H1 (cell line): Measurements from ENCODE around the gene CARM1. TPM values are rescaled to one million over a fixed set of nuclear protein-coding genes. Genes with fewer than 3 reads are reported as not detected.

ENCODE experiments used
- CTCF ChIA-PET: fragments of 300-600 bp; sonication (Branson Sonifier 250); formaldehyde crosslinking; loops from one replicate; lab custom pipeline; 2021; ENCODE audit not compliant: partially characterized antibody; lab: Charles Lee
- POLR2A ChIA-PET: fragments of 300-600 bp; sonication (Branson Sonifier 250); formaldehyde crosslinking; loops from one replicate; lab custom pipeline; 2021; ENCODE audit warnings: inconsistent platforms; ENCODE audit not compliant: partially characterized antibody; lab: Charles Lee
- DNase-seq, 2 experiments: peaks; one replicate each; pipeline versions ENCODE4 v3.0.0 to v3.0.0-alpha.2; 2010 to 2022; ENCODE audit warnings: low spot score in 2 of 2, low read depth in 1 of 2, mixed read lengths in 1 of 2
- FAIRE-seq: peaks from 2 replicates; lab custom pipeline; 2011; peaks lifted over from hg19 to GRCh38; lab: Jason Lieb, UNC
- H2AFZ ChIP-seq: 2 replicates; pipeline ENCODE4 v1.8.1; 2012; ENCODE audit warnings: low read length, inconsistent platforms
- H2AK5ac ChIP-seq: 2 replicates; pipeline ENCODE4 v1.6.1; 2013; ENCODE audit warnings: low read depth, low read length
- H2BK120ac ChIP-seq: replicated peaks from 2 replicates; pipeline ENCODE3; 2013; ENCODE audit warnings: low read depth, low read length, inconsistent platforms
- H2BK12ac ChIP-seq: 2 replicates; pipeline ENCODE4 v1.6.1; 2013; ENCODE audit warnings: low read depth, low read length
- H2BK15ac ChIP-seq: 2 replicates; pipeline ENCODE4 v1.6.1; 2013; ENCODE audit warnings: low read length
- H2BK20ac ChIP-seq: 2 replicates; pipeline ENCODE4 v1.6.1; 2013; ENCODE audit warnings: low read length
- H2BK5ac ChIP-seq: 2 replicates; pipeline ENCODE4 v1.6.1; 2013; ENCODE audit warnings: low read depth, low read length
- H3K14ac ChIP-seq: 2 replicates; pipeline ENCODE4 v1.6.1; 2013; ENCODE audit warnings: inconsistent platforms; ENCODE audit not compliant: insufficient read length
- H3K18ac ChIP-seq: 2 replicates; pipeline ENCODE4 v1.6.1; 2013; ENCODE audit warnings: low read length; ENCODE audit errors: extremely low read depth
- H3K23ac ChIP-seq: 2 replicates; pipeline ENCODE4 v1.6.1; 2013; ENCODE audit warnings: inconsistent platforms; ENCODE audit not compliant: insufficient read length
- H3K23me2 ChIP-seq: 2 replicates; pipeline ENCODE4 v1.6.1; 2013; ENCODE audit warnings: low read depth, low read length
- H3K27ac ChIP-seq: 2 replicates; pipeline ENCODE4 v1.6.1; 2011; ENCODE audit warnings: low read depth, low read length, inconsistent platforms
- H3K27me3 ChIP-seq, 4 experiments: replicated peaks in 1 of 4; 1 replicate in 1 of 4; 2 replicates in 3 of 4; pipeline versions ENCODE4 v1.6.1 to v1.8.1; 2011 to 2013; ENCODE audit warnings: low read length in 3 of 4, mild to moderate bottlenecking in 3 of 4, inconsistent platforms in 2 of 4, mixed read lengths in 2 of 4, moderate library complexity in 1 of 4; ENCODE audit not compliant: control insufficient read depth in 3 of 4, insufficient read depth in 3 of 4; ENCODE audit errors: extremely low read depth in 1 of 4
- H3K36me3 ChIP-seq, 4 experiments: 2 replicates each; pipeline versions ENCODE4 v1.6.1 to v1.8.1; 2011 to 2013; ENCODE audit warnings: mild to moderate bottlenecking in 4 of 4, low read length in 3 of 4, moderate library complexity in 2 of 4, control low read depth in 1 of 4, inconsistent platforms in 1 of 4; ENCODE audit not compliant: insufficient read depth in 4 of 4, control insufficient read depth in 2 of 4
- H3K4ac ChIP-seq: replicated peaks from 2 replicates; pipeline ENCODE3; 2013; ENCODE audit warnings: low read length, low read depth, mixed read lengths, inconsistent platforms; ENCODE audit not compliant: insufficient read length
- H3K4me1 ChIP-seq, 4 experiments: replicated peaks in 1 of 4; 1 replicate in 1 of 4; 2 replicates in 3 of 4; pipeline versions ENCODE4 v1.6.1 to v1.8.1; 2011 to 2013; ENCODE audit warnings: low read length in 3 of 4, inconsistent platforms in 2 of 4, mixed read lengths in 1 of 4; ENCODE audit not compliant: insufficient read depth in 4 of 4, control insufficient read depth in 3 of 4
- H3K4me2 ChIP-seq, 2 experiments: 2 replicates each; pipeline versions ENCODE4 v1.6.1 to v1.8.1; 2011 to 2013; ENCODE audit warnings: low read depth in 2 of 2, low read length in 2 of 2, control low read depth in 1 of 2, inconsistent platforms in 1 of 2, mild to moderate bottlenecking in 1 of 2; ENCODE audit not compliant: insufficient read depth in 1 of 2
- H3K4me3 ChIP-seq, 4 experiments: fragments of 200-600, 300-600 bp in 1 of 4; sonication (generic), shearing (Covaris generic), sonication (Bioruptor Twin) in 1 of 4; 2 replicates each; pipeline versions ENCODE4 v1.5.1 to v1.8.1; 2011 to 2016; ENCODE audit warnings: low read length in 4 of 4, low read depth in 3 of 4, control low read depth in 2 of 4, inconsistent platforms in 2 of 4, mild to moderate bottlenecking in 2 of 4, mixed read lengths in 1 of 4, moderate library complexity in 1 of 4; ENCODE audit not compliant: insufficient read depth in 2 of 4; ENCODE audit errors: extremely low read depth in 1 of 4
- H3K56ac ChIP-seq: replicated peaks from 2 replicates; pipeline ENCODE3; 2013; ENCODE audit warnings: low read depth, mild to moderate bottlenecking, mixed read lengths, low read length, inconsistent platforms; ENCODE audit not compliant: insufficient read length
- H3K79me1 ChIP-seq: 2 replicates; pipeline ENCODE4 v1.6.1; 2013; ENCODE audit warnings: low read depth, low read length, control low read depth
- H3K79me2 ChIP-seq, 2 experiments: 2 replicates each; pipeline versions ENCODE4 v1.6.1 to v1.8.1; 2012 to 2013; ENCODE audit warnings: low read length in 2 of 2, mild to moderate bottlenecking in 2 of 2, inconsistent platforms in 1 of 2; ENCODE audit not compliant: insufficient read depth in 2 of 2, control insufficient read depth in 1 of 2
- H3K9ac ChIP-seq, 4 experiments: replicated peaks in 1 of 4; 1 replicate in 1 of 4; 2 replicates in 3 of 4; pipeline versions ENCODE4 v1.6.1 to v1.8.1; 2011 to 2013; ENCODE audit warnings: low read depth in 3 of 4, low read length in 3 of 4, control low read depth in 2 of 4, mild to moderate bottlenecking in 2 of 4, moderate library complexity in 2 of 4, inconsistent platforms in 1 of 4; ENCODE audit errors: extremely low read depth in 1 of 4
- H3K9me3 ChIP-seq, 2 experiments: 2 replicates each; pipeline versions ENCODE4 v1.6.1 to v1.8.1; 2012 to 2013; ENCODE audit warnings: mild to moderate bottlenecking in 2 of 2, moderate library complexity in 2 of 2, control low read depth in 1 of 2, inconsistent platforms in 1 of 2, low read depth in 1 of 2, low read length in 1 of 2, mixed read lengths in 1 of 2; ENCODE audit not compliant: insufficient read depth in 2 of 2
- H4K20me1 ChIP-seq, 2 experiments: replicated peaks in 1 of 2; 2 replicates each; pipeline versions ENCODE3 to v1.8.1; 2011 to 2013; ENCODE audit warnings: inconsistent platforms in 2 of 2, low read length in 2 of 2, mild to moderate bottlenecking in 1 of 2; ENCODE audit not compliant: insufficient read depth in 2 of 2, control insufficient read depth in 1 of 2
- H4K5ac ChIP-seq: 2 replicates; pipeline ENCODE4 v1.6.1; 2013; ENCODE audit warnings: low read length, low read depth, mixed read lengths, inconsistent platforms; ENCODE audit not compliant: insufficient read length
- H4K8ac ChIP-seq: 2 replicates; pipeline ENCODE4 v1.8.0; 2013; ENCODE audit warnings: mild to moderate bottlenecking, moderate library complexity, low read length, inconsistent platforms; ENCODE audit not compliant: insufficient read depth; ENCODE audit errors: extremely low read depth
- H4K91ac ChIP-seq: replicated peaks from 2 replicates; pipeline ENCODE3; 2013; ENCODE audit warnings: low read length, mixed read lengths, inconsistent platforms; ENCODE audit not compliant: insufficient read length
- CHD2 ChIP-seq: IDR thresholded peaks from 2 replicates; pipeline ENCODE4 v1.6.1; 2012; ENCODE audit warnings: low read length, improper control_type of control experiment
- EGR1 ChIP-seq: IDR thresholded peaks from 2 replicates; pipeline ENCODE4 v1.6.1; 2011; ENCODE audit warnings: low read depth, low read length, borderline replicate concordance
- HDAC2 ChIP-seq, 2 experiments: fragments of 300-600 bp in 1 of 2; sonication (generic) in 1 of 2; IDR thresholded peaks; 2 replicates each; pipeline ENCODE4 v1.6.1; 2011 to 2012; ENCODE audit warnings: low read depth in 2 of 2, low read length in 2 of 2, mild to moderate bottlenecking in 2 of 2, moderate library complexity in 2 of 2, borderline replicate concordance in 1 of 2, inconsistent platforms in 1 of 2
- POLR2AphosphoS5 ChIP-seq: IDR thresholded peaks from 2 replicates; pipeline ENCODE4 v1.6.1; 2011; ENCODE audit warnings: low read depth, low read length
- POU5F1 ChIP-seq: IDR thresholded peaks from 2 replicates; pipeline ENCODE4 v1.6.1; 2011; ENCODE audit warnings: low read depth, mild to moderate bottlenecking, low read length, moderate library complexity
- SAP30 ChIP-seq: fragments of 300-600 bp; sonication (generic); IDR thresholded peaks from 2 replicates; pipeline ENCODE4 v1.7.1; 2012; ENCODE audit warnings: low read length, moderate library complexity, mild to moderate bottlenecking, inconsistent platforms; ENCODE audit not compliant: insufficient read depth, insufficient replicate concordance
- SRF ChIP-seq: IDR thresholded peaks from 2 replicates; pipeline ENCODE4 v1.6.1; 2011; ENCODE audit warnings: mild to moderate bottlenecking, low read depth, low read length, moderate library complexity
- TEAD4 ChIP-seq: IDR thresholded peaks from 2 replicates; pipeline ENCODE4 v1.6.1; 2012; ENCODE audit warnings: low read depth, low read length, inconsistent platforms, mixed read lengths
- ZNF274 ChIP-seq: IDR thresholded peaks from 2 replicates; pipeline ENCODE4 v1.7.0; 2012; ENCODE audit warnings: low read length, borderline replicate concordance; ENCODE audit errors: extremely low read depth
- WGBS, 2 experiments: shearing (Covaris generic) in 1 of 2; methylation state at CpG; one replicate each; pipeline versions ENCODE4 v1.1.6 to v1.1.7; 2013 to 2015; ENCODE audit warnings: low lambda C conversion rate in 2 of 2, mixed read lengths in 2 of 2, inconsistent platforms in 1 of 2, low coverage in 1 of 2, missing lambda C conversion rate in 1 of 2; ENCODE audit not compliant: insufficient replicate concordance in 2 of 2, insufficient coverage in 1 of 2, insufficient read length in 1 of 2; ENCODE audit errors: extremely low coverage in 1 of 2, missing lambda C conversion rate in 1 of 2; 5-methylcytosine and 5-hydroxymethylcytosine counted together
- polyA plus RNA-seq, 7 experiments: library from polyadenylated mRNA; depleted of rRNA in 3 of 7; stranded (reverse) in 5 of 7; unstranded in 2 of 7; fragments of >200 nt in 5 of 7; fragments of 200-250 nt in 2 of 7; gene quantifications; 1 replicate in 5 of 7; 2 replicates in 1 of 7; 4 replicates in 1 of 7; pipeline versions ENCODE4 v1.2.1 to v1.2.3, GENCODE V29; 2011 to 2013; ENCODE audit warnings: missing spikeins in 2 of 7, mixed read lengths in 2 of 7
- total RNA-seq: library from RNA; stranded (reverse); fragmentation: NEBNext Ultra II Directional; extraction: Animal tissue kit (Norgen Biotek cat#: 25700); gene quantifications from 2 replicates; pipeline ENCODE4 v1.2.1, GENCODE V29; 2021
- TF ChIP-seq, protein P1 (sequence below), 3 experiments: IDR thresholded peaks; 1 replicate in 2 of 3; 2 replicates in 1 of 3; pipeline versions ENCODE4 v1.5.1 to v1.6.1; 2011; ENCODE audit warnings: low read length in 3 of 3, mild to moderate bottlenecking in 3 of 3, inconsistent platforms in 2 of 3, low read depth in 1 of 3, moderate library complexity in 1 of 3; ENCODE audit not compliant: insufficient read depth in 1 of 3; ENCODE audit errors: control extremely low read depth in 1 of 3

Gene CARM1
- total and polyA plus RNA-seq, 2 of the 8 experiments (the other 6 are each of a cell fraction or from before 2014, with no cell fraction given), result 134 to 164 TPM

DNA sequence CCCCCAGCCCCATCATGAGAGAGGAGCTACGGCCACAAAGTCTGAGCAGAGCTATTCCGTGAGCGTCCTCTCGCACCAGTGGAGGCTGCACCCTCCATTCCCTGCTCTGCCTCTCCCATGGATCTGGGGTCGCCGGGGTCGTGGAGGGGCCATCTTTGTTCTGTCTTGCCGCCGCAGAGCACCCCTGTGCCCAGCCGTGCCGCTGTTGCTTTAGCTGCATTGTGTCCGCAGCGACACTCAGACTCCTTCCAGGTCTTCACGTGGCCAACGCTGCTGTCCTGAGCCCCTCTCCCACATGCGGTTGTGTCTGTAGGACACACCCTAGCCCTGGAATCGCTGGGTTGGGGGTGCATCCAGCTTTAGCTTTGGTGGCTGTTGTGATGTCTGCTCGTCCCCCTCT lies 41.3 kb downstream of the CARM1 start:
- Histone ChIP-seq H3K23ac (no peak overlapping the region), H2BK120ac (no peak overlapping the region), H3K36me3 (peaks cover 16 to 39% (median 25%) of the 10 kb centered on the region in 4 experiments), H3K9ac (no peak overlapping the region), H2BK20ac (no peak overlapping the region), H2BK15ac (no peak overlapping the region), H3K18ac (no peak overlapping the region), H2AK5ac (no peak overlapping the region), H3K4ac (no peak overlapping the region), H3K27me3 (no peaks in the 10 kb centered on the region), H2AFZ (no peak overlapping the region), H4K20me1 (peaks cover 0 to 15% of the 10 kb centered on the region in 2 experiments), H3K79me2 (no peaks in the 10 kb centered on the region), H2BK5ac (no peak overlapping the region; the same call in 1 of the 2 replicates), H3K27ac (no peak overlapping the region), H3K79me1 (peaks cover 2% of the 10 kb centered on the region), H4K8ac (no peak overlapping the region), H3K4me2 (no peak overlapping the region), H3K14ac (no peak overlapping the region), H4K5ac (no peak overlapping the region), H3K23me2 (no peaks in the 10 kb centered on the region), H4K91ac (no peak overlapping the region), H3K4me3 (no peak overlapping the region), H3K4me1 (no peaks in the 10 kb centered on the region; a peak in 2 of 7 replicates), H3K56ac (no peak overlapping the region), H3K9me3 (no peaks in the 10 kb centered on the region), H2BK12ac (no peak overlapping the region)
- DNase-seq (no peak), FAIRE-seq (no peak)
- POLR2A ChIA-PET, result interaction anchor here (1.0 to 1.5 kb wide), 3 partner anchors 10 to 38 kb away, joined by 3 to 5 read pairs (median 4); no protein-coding TSS in a partner anchor
- WGBS, 2 experiments, result 92% methylated on average over 17 of the region's 18 CpGs; no CpG with 5 or more reads in 1 of the 2 experiments
- CTCF ChIA-PET, result interaction anchor here (0.7 to 1.0 kb wide), 3 partner anchors 24 to 203 kb away, joined by 3 read pairs; no protein-coding TSS in a partner anchor
- TF ChIP-seq CHD2 (no peak), POU5F1 (no peak), SRF (no peak), TEAD4 (no peak), HDAC2 (IDR thresholded peaks at IDR 0.05; ENCODE audit: borderline replicate concordance in 1 of 2, low read depth in 2 of 2, low read length in 2 of 2) (no peak), ZNF274 (no peak), SAP30 (no peak), POLR2AphosphoS5 (no peak), EGR1 (no peak)
- TF ChIP-seq, protein P1, sequence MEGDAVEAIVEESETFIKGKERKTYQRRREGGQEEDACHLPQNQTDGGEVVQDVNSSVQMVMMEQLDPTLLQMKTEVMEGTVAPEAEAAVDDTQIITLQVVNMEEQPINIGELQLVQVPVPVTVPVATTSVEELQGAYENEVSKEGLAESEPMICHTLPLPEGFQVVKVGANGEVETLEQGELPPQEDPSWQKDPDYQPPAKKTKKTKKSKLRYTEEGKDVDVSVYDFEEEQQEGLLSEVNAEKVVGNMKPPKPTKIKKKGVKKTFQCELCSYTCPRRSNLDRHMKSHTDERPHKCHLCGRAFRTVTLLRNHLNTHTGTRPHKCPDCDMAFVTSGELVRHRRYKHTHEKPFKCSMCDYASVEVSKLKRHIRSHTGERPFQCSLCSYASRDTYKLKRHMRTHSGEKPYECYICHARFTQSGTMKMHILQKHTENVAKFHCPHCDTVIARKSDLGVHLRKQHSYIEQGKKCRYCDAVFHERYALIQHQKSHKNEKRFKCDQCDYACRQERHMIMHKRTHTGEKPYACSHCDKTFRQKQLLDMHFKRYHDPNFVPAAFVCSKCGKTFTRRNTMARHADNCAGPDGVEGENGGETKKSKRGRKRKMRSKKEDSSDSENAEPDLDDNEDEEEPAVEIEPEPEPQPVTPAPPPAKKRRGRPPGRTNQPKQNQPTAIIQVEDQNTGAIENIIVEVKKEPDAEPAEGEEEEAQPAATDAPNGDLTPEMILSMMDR (IDR thresholded peaks at IDR 0.05; ENCODE audit: control extremely low read depth in 1 of 3, insufficient read depth in 1 of 3, low read depth in 1 of 3, low read length in 3 of 3), result no peak
